C4-2B (cell line): ENCODE data around the gene WDR46.

Experiments used
- H3K27ac ChIP-seq: fragments of 450-650 bp; 2 replicates; pipeline ENCODE4 v1.5.1; 2017
- ZFX ChIP-seq: fragments of 450-650 bp; IDR thresholded peaks from 2 replicates; pipeline ENCODE4 v1.6.1; 2017
- TF ChIP-seq, protein P1 (sequence below): fragments of 450-650 bp; conservative IDR thresholded peaks from 2 replicates; pipeline ENCODE4 v1.5.1; 2017; ENCODE audit warnings: mild to moderate bottlenecking

WDR46 gene

DNA sequence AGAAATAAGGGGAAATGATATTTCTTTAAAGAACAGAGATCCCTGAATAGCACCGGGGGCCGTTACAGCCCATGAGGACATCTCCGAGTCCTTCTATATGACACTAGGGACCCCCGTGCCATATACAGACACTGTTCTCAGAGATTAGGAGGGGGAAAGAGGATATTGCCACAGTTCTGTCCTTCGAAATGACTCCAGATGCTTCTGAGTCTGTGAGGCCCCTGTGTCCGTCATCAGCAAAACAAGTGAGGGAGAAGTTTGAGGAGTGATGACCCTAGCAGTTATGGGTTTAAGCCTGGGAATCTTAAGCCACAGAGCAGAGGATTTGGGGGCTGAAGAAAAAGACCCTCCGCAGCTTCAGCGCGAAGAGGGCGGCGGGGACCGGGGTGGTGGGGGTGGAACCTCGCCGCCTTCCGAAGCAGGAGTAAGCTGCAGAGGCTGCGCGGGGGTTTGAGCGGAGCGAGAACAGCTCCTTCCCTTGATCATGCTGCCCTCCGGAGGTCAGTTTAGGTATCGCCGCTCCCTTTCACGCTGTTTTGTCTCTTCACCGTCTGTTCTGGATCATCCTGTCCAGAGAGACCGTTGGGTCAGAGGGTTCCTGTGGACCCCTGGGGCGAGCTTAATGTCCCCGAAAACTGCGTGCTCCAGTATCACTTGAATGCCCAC is 40.9 kb downstream of the WDR46 start:
- peak overlapping the region; percentile 95 for H3K27ac ChIP-seq
- no peak for TF ChIP-seq ZFX
- TF ChIP-seq, protein P1, sequence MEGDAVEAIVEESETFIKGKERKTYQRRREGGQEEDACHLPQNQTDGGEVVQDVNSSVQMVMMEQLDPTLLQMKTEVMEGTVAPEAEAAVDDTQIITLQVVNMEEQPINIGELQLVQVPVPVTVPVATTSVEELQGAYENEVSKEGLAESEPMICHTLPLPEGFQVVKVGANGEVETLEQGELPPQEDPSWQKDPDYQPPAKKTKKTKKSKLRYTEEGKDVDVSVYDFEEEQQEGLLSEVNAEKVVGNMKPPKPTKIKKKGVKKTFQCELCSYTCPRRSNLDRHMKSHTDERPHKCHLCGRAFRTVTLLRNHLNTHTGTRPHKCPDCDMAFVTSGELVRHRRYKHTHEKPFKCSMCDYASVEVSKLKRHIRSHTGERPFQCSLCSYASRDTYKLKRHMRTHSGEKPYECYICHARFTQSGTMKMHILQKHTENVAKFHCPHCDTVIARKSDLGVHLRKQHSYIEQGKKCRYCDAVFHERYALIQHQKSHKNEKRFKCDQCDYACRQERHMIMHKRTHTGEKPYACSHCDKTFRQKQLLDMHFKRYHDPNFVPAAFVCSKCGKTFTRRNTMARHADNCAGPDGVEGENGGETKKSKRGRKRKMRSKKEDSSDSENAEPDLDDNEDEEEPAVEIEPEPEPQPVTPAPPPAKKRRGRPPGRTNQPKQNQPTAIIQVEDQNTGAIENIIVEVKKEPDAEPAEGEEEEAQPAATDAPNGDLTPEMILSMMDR = peak; percentile 93

DNA sequence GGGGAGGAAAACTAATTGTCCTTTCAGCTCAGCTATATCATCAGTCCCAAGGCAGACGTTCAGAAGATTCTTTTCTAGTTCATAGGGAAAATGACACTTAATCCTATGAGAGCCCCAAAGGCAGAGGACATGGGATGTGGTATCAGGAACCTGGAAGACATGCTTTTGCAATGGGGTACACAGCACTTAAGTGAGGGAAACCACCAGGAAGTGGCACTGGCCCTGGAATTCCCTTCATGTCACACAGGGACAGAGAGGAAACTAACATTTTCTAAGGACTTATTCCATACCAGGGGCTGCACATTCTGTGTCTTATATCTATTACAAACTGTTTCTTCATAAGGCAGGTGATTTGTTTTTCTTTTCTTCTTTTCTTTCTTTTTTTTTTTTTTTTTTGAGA is 45.6 kb downstream of the WDR46 start:
- H3K27ac ChIP-seq = no peak overlapping the region
- TF ChIP-seq, protein P1 = no peak
- no peak for TF ChIP-seq ZFX

GRCh38 chr6:33241968-33242367 is 47.1 kb downstream of the WDR46 start:
- no peak overlapping the region for H3K27ac ChIP-seq
- TF ChIP-seq ZFX = no peak
- TF ChIP-seq, protein P1 = no peak

DNA sequence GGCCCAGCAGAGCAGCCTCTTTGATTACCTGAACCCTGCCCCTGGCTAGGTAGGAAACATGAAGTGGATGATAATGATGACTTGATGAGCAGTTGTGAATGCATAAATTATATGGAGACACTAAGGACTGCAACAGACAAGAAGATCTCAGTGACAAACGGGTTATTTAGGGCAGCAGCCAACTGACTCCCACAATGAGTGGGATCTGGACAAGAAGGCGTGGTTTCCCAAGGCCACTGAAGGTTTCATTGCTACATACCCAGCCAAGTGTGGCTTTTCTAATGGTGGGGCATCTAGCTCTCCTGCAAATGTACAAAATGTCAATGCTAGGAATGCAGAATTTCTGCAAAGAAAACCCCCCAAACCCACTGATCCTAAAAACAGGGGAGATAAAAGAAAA is 51.3 kb downstream of the WDR46 start:
- H3K27ac ChIP-seq = no peak overlapping the region
- TF ChIP-seq, protein P1 = no peak
- TF ChIP-seq ZFX = no peak

DNA sequence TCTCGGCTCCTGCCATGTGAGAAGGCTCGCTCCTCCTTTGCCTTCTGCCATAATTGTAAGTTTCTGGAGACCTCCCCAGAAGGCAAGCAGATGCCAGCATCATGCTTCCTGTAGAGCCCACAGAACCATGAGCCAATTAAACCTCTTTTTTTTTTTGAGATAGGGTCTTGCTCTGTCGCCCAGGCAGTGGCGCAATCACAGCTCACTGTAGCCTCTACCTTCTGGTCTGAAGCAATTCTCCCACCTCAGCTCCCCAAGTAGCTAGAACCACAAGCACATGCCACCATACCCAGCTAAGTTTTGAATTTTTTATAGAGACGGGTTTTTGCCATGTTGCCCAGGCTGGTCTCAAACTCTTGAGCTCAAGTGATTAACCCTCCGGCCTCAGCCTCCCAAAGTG is 52.2 kb downstream of the WDR46 start:
- TF ChIP-seq, protein P1 = no peak
- no peak for TF ChIP-seq ZFX
- no peak overlapping the region for H3K27ac ChIP-seq

GRCh38 chr6:33236328-33236727 is 52.7 kb downstream of the WDR46 start:
- H3K27ac ChIP-seq = no peak overlapping the region
- TF ChIP-seq, protein P1 = no peak
- TF ChIP-seq ZFX = no peak

- no peak overlapping the region for H3K27ac ChIP-seq
- TF ChIP-seq ZFX = no peak
- TF ChIP-seq, protein P1 = no peak
Observed at GRCh38 chr6:33235221-33235634, 53.8 kb downstream of the WDR46 start.
